OCI-LY7 (cell line): ENCODE measurements around the gene HYLS1.
"Not testable (repeated sequence)": the region's sequence is repeated elsewhere in the genome, so short reads cannot be mapped to it uniquely, and the experiment has no call there.

Experiments used
- CTCF ChIP-seq: fragments of 200-600 bp; sonication (generic); conservative IDR thresholded peaks from 2 replicates; pipeline ENCODE4 v1.5.1; 2014; ENCODE audit warnings: mild to moderate bottlenecking, antibody characterized with exemption, low read length, moderate library complexity, mixed read lengths
- EZH2phosphoT487 ChIP-seq: fragments of 200-600 bp; sonication (generic); IDR thresholded peaks from 2 replicates; pipeline ENCODE4 v1.6.1; 2018; ENCODE audit warnings: low read depth, borderline replicate concordance, mild to moderate bottlenecking, mixed run types, antibody characterized with exemption, low read length, moderate library complexity, mixed read lengths

GRCh38 chr11:125914601-125915000 lies 27.1 kb downstream of the HYLS1 start:
- TF ChIP-seq CTCF, EZH2phosphoT487: not testable (repeated sequence)
